ENCODE measurements around the gene DCDC2C.

The DCDC2C gene

GRCh38 chr2:3674066-3674845, 29.1 kb upstream of the DCDC2C start:
- no peak for DNase-seq

DNA sequence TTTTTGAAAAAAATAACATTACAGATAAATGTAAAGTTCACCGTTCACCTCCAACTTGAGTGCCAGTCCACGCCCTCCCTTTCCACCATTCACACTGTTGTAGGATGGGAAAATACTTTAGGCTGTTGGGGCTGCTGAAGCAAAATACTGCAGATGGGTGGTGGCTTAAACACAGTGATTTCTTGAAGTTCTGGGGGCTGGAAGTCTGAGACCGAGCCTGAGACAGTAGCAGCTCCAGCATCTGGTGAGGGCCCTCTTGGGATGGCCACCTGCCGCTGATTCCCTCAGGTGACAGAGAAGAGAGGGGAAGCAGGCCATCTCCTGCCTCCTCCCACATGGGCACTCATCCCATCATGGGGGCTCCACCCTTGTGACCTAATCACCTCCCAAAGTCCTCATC, 27.7 kb upstream of the DCDC2C start:
- DNase-seq: no peak

- no peak for DNase-seq
Measured at GRCh38 chr2:3677436-3677835, 25.9 kb upstream of the DCDC2C start.

GRCh38 chr2:3678212-3678611, 25.2 kb upstream of the DCDC2C start:
- no peak for DNase-seq

DNA sequence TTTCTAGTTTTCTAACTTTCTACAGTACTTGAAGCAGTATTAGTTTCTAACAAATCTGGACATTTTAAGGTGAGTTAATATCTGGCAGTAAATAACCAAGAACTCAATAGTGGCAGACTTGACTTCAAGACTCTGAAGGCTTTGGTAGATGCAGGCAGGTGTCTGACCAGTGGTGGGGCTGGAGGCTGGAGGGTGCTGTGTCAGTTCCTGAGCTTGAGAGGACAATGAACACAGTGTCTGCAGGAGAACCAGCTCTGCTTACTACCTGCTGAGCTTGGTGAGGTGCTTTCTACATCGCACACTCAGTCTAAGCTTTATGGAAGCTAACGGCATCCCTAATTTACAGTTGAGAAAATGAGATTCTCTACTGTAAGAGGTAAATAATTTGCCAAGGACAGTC, 24.2 kb upstream of the DCDC2C start:
- no peak for DNase-seq

- DNase-seq: no peak
Measured at GRCh38 chr2:3679616-3680393, 23.6 kb upstream of the DCDC2C start.

DNA sequence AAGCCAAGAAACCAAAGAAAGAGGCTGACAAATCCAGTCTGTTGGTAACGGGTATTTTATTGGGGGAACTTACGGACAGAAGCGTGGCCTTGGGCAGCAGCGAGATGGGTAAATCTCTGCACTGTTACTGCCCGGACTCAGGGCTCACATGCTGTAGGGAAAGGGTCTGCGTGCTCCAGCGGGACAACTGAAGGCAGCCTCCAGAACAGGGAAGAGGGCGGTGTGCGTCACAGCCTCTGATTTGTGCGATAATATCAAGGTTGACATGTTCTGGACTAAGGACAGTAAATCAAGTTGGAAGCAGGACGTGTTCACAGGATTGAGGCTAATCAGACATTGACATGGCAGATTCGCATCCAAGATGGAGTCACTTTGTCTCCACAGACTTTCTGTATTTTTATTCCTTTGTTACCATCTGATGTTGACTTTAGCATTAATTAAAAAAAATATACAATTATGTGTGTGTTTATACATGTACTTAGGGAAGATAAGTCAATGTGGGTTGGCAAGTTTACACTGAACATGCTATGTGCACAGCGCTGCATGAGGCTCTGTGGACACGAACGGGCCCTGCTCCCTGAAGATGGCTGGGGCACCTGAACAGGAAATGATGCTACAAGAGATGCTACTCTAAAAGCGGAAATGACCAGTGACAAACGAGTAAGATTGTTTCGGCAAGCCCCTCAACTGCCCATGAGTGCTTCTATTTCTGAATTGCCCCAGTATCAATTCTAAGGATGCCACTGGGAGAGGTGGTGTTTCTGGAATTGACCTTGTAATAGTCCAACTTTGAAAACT, 22.6 kb upstream of the DCDC2C start:
- DNase-seq: no peak

DNA sequence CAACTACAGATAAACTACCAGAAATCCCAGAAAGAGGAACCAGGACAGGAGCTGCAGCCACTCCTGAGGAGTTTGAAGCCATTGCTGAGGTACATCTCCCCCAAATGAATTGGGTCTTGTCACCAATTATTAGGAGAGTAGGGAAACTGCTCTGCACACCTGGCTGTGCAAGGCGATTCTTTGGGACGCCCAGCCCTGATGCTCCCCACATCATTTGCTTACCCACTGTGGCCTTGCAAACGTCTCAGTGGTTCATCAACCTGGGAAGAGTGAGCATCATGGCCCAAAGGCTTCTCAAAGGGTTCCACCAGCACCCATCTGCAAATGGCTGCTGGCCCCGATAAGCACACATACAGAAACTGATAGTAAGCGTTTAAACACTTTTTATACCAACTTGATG, 21.8 kb upstream of the DCDC2C start:
- no peak for DNase-seq

GRCh38 chr2:3682811-3683210, 20.6 kb upstream of the DCDC2C start:
- no peak for DNase-seq

DNA sequence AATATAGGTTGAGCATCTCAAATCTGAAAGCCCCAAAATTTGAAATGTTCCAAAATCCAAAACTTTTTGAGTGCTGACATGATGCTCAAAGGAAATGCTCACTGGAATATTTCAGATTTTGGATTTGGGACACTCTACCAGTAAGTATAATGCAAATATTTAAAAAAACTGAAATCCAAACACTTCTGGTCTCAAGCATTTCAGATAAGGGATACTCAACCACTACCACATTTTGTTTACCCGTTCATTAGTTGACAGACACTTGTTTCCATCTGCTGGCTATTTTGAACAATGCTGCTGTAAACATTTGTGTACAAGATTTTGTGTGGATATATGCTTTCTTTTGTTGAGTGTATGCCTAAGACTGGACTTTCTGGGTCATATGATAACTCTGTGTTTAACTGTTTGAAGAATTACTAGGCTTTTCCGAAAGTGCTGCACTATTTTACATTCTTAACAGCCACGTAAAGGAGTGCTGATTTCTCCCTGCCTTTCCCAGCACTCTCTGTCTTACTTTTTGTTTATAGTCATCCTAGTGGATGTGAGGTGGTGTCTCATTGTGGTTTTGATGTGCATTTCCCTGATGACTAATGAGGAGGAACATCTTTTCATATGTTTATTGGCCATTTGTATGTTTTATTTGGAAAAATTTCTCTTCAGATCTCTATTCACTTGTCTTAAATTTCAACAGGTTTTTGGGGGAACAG, 19.5 kb upstream of the DCDC2C start:
- DNase-seq: no peak

DNA sequence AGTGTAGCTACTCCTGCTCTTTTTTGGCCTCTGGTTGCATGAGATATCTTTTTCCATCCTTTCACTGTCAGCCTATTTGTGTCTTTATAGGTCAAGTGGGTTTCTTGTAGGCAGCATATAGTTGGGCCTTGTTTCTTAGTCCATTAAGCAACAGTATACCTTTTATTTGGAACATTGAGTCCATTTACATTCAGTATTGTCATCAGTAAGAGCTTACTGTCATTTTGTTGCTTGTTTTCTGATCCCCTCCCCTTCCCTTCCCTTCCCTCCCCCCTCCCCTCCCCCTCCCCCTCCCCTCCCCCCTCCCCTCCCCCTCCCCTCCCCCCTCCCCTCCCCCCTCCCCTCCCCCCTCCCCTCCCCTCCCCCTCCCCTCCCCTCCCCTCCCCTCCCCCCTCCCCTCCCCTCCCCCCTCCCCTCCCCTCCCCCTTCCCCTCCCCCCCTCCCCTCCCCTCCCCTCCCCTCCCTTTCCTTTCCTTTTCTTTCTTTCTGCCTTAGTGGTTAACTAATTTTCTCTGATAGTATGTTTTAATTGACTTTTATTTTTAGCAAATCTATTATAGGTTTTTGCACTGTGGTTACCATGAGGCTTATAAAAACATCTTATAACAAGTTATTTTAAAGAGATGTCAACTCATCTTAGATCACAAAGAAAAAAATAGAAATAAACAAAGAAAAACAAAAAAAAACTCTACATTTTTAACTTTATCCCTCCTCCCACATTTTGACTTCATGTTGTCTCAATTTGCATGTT, 13.2 kb upstream of the DCDC2C start:
- DNase-seq: no peak

DNA sequence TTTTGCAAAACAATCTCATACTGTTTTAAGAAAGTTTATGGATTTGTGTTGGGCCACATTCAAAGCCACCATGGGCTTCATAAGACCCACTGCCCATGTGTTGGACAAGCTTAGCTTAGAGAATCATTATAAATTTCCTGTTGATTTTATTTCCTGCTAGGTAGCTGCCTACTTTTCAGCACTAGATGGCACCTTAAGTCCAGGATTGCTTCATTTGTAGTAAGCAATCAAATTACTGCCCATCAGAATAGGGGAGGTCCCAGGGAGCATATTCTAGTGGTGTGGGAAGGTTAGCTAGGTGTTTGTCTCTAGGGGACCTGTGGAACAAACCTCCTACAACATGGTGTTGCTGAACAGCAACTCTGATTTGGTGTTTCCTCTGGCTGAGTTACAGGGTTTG, 11.0 kb upstream of the DCDC2C start:
- peak in 1 of 2 experiments; percentile 55 for DNase-seq

- DNase-seq: no peak
Measured at GRCh38 chr2:3696545-3696944, 6.8 kb upstream of the DCDC2C start.

GRCh38 chr2:3701071-3701470, 2.3 kb upstream of the DCDC2C start:
- no peak for DNase-seq

GRCh38 chr2:3703757-3704355, 481 bp downstream of the DCDC2C start:
- DNase-seq: peak in 1 of 2 experiments; percentile 6

- no peak for DNase-seq
Measured at GRCh38 chr2:3704692-3705091, 1.3 kb downstream of the DCDC2C start.

GRCh38 chr2:3705782-3706181, 2.4 kb downstream of the DCDC2C start:
- no peak for DNase-seq

- DNase-seq: no peak
Measured at GRCh38 chr2:3706892-3707291, 3.5 kb downstream of the DCDC2C start.

DNA sequence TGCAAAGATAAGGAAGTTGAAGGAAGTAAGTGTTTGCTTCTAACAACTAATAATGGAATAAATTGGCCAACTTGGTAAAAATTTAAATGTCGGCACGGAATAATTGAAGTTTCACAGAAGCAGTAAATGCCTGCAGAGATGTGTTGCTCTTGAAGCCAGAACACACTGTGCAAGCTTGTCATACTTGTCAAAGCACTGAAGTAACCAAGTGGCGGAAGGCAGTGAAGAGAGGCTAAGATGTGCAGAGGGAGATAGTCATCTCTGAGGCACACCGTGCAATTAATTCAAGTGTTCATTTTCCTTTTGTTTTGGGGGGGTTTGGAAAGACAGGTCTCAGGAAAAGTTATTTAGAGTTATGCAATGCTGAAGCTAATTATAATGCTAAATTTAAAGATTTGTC, 5.2 kb downstream of the DCDC2C start:
- no peak for DNase-seq

- DNase-seq: no peak
Measured at GRCh38 chr2:3709225-3709624, 5.8 kb downstream of the DCDC2C start.

- DNase-seq: no peak
Measured at GRCh38 chr2:3712424-3712823, 9.0 kb downstream of the DCDC2C start.

Data from NCI-H526 (cell line).